ENCODE results near the gene TRERF1.

Gene TRERF1

GRCh38 chr6:42367353-42368011, 84.2 kb downstream of the TRERF1 start:
- no peak for ATAC-seq
- no peak for TF ChIP-seq ARNTL (CRISPR knock-in tag; IDR thresholded peaks at IDR 0.05; ENCODE audit: borderline replicate concordance, low read depth)
- no peak for TF ChIP-seq ZFP30 (CRISPR knock-in tag; IDR thresholded peaks at IDR 0.05)
- TF ChIP-seq CSDC2 (CRISPR knock-in tag; IDR thresholded peaks at IDR 0.05): no peak
- TF ChIP-seq ZNF70 (CRISPR knock-in tag; IDR thresholded peaks at IDR 0.05): no peak
- TF ChIP-seq CREB5 (CRISPR knock-in tag; IDR thresholded peaks at IDR 0.05; ENCODE audit: low read depth): no peak
- TF ChIP-seq CSRNP3 (CRISPR knock-in tag; IDR thresholded peaks at IDR 0.05): no peak
- no peak for TF ChIP-seq GLIS3 (CRISPR knock-in tag; IDR thresholded peaks at IDR 0.05)
- TF ChIP-seq SNAI2 (CRISPR knock-in tag; IDR thresholded peaks at IDR 0.05): no peak
- no peak for TF ChIP-seq POU6F1 (CRISPR knock-in tag; IDR thresholded peaks at IDR 0.05; ENCODE audit: borderline replicate concordance, low read depth)
- TF ChIP-seq ESRRG (CRISPR knock-in tag; IDR thresholded peaks at IDR 0.05): no peak
- no peak for TF ChIP-seq BACH2 (CRISPR knock-in tag; IDR thresholded peaks at IDR 0.05; ENCODE audit: borderline replicate concordance)
- no peak for TF ChIP-seq ZC3H10 (CRISPR knock-in tag; IDR thresholded peaks at IDR 0.05)
- no peak for TF ChIP-seq TSHZ2 (CRISPR knock-in tag; IDR thresholded peaks at IDR 0.05)
- TF ChIP-seq ISL1 (CRISPR knock-in tag; IDR thresholded peaks at IDR 0.05): no peak
- no peak for TF ChIP-seq ZFP3 (CRISPR knock-in tag; IDR thresholded peaks at IDR 0.05)
- TF ChIP-seq TCF4 (CRISPR knock-in tag; IDR thresholded peaks at IDR 0.05; ENCODE audit: borderline replicate concordance): no peak
- TF ChIP-seq RARB (CRISPR knock-in tag; IDR thresholded peaks at IDR 0.05): no peak
- TF ChIP-seq ZNF565 (CRISPR knock-in tag; conservative IDR thresholded peaks at IDR 0.05; ENCODE audit: low read depth): no peak
- TF ChIP-seq PPARA (CRISPR knock-in tag; IDR thresholded peaks at IDR 0.05; ENCODE audit: borderline replicate concordance): no peak
- TF ChIP-seq TOX (CRISPR knock-in tag; IDR thresholded peaks at IDR 0.05; ENCODE audit: borderline replicate concordance): no peak

GRCh38 chr6:42366999-42367352, 84.8 kb downstream of the TRERF1 start:
- no peak for ATAC-seq
- no peak for TF ChIP-seq TSHZ2 (CRISPR knock-in tag; IDR thresholded peaks at IDR 0.05)
- TF ChIP-seq BACH2 (CRISPR knock-in tag; IDR thresholded peaks at IDR 0.05; ENCODE audit: borderline replicate concordance): no peak
- no peak for TF ChIP-seq RARB (CRISPR knock-in tag; IDR thresholded peaks at IDR 0.05)
- TF ChIP-seq TOX (CRISPR knock-in tag; IDR thresholded peaks at IDR 0.05; ENCODE audit: borderline replicate concordance): no peak
- TF ChIP-seq ZC3H10 (CRISPR knock-in tag; IDR thresholded peaks at IDR 0.05): no peak
